HG03460 (cell line): ENCODE data around the gene HAVCR2.
A peak's percentile ranks its signal among the peaks of the same experiment; 100 is the strongest.

Source experiments
- ATAC-seq: cut with Tn5 transposase; IDR thresholded peaks from one replicate; pipeline ENCODE4 v1.9.1; 2021; ENCODE audit not compliant: unreplicated experiment

The HAVCR2 gene

DNA sequence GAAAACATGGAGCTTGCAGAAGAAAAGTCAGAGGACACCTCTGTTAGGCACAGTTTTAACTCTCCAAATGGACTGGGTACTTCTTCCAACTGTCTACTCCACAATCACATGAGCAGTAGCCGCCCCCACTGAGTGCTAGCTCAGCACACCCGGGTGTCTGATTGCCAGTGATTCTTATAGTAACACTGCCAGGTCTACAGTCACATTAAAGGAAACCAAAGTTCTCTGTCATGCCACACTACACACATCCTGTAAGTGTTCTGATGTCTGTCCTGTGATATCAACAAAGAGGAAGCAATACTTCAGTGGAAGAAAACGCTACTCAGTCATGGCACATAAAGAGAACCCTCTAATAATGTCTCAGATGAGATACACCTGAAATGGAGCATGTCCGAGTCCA lies at the start of gene HAVCR2:
HAVCR2 (minus strand) TSS at position 69 of the 400 bp plus-strand sequence; CDS start at position 8, 61 bp downstream.
- peak; percentile 83 for ATAC-seq

DNA sequence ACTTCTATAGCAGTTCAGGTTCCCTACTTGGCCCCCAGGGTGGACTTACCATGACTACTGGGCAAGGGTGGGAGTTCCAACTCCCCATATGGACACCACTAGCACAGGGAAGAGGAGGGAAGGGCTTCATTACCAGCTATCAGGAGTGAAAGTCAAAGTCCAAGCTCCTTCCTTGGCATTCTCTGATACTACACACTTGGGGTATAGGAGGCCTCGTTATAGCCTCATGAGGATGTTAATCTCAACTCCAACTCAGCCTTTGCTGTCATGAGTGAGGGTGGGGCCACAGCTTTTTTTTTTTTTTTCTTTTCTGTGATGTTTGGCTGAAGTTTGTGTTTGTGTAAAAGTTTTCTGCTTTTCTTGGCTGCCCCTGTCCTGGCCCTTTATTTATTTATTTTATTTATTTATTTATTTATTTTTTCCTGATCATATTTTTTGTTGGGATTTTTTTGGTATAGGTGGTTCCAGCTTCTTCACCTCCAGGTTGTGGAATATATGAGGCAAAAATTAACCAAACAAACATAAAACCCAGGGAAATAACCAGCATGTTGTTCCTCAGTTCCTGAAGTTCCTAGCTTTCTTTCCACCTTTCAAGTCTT lies 48.5 kb upstream of the HAVCR2 start:
- ATAC-seq = no peak

DNA sequence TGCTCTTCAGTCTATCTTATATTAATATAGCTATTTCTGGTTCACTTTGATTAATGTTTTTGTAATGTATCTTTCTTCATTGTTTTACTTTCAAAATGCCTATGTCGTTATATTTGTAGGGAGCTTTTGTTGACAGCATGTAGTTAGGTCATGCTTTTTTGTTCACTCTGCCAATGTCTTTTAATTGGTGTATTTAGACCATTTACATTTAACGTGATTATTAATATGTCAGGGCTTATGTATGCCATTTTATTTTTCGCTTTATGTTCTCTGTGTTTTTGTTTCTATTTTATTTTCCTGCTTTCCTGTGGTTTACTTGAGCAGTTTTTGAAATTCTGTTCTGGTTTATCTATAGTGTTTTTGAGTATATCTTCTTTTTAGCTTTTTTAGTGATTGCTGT lies 46.5 kb upstream of the HAVCR2 start:
- ATAC-seq = no peak

DNA sequence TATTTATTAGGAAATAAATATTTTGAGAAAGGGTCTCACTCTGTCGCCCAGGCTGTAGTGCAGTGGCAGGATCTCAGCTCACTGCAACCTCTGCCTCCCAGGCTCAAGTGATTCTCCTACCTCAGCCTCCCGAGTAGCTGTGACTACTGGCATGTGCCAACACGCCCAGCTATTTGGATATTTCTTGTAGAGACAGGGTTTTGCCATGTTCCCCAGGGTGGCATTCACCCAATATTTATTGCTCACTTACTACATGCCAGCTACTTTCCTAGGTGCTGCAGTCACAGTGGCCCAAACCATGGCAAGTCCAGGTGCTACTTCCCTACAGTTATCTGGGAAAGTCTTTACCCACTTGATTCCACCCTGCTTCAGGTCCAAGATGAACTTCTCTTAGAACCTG lies 42.2 kb upstream of the HAVCR2 start:
- no peak for ATAC-seq

DNA sequence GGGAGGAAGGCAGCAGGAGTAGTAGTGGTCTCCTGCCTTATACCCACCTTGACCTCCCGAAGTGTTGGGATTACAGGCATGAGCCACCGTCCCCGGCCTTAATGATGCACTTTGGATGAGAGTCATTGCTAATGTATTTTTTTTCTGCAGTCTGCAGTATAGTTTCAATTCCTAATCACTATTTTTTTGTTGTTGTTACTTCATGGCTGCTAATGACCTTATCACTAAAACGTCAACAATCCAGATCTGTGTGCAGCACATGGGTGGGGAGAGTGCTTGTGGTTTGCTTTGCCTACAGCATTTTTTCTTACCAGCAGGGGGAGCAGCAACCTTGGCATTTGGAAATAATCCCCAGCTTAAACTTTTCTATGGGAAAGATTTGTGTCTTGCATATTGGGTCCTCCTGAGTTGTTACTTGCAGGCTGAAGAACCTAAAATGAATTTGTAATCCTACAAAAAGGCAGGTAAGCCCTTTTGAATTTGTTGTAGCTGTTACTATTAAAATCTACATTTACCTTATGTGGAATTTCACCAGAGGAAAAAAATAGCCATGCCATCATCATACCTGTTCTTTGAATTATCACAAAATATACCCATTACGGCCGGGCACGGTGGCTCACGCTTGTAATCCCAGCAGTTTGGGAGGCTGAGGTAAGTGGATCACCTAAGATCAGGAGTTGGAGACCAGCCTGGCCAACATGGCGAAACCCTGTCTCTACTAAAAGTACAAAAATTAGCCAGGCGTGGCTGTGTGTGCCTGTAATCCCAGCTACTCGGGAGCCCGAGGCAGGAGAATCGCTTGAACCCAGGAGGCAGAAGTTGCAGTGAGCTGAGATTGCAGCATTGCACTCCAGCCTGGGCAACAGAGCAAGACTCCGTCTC lies 40.1 kb upstream of the HAVCR2 start:
- peak; percentile 78 for ATAC-seq

DNA sequence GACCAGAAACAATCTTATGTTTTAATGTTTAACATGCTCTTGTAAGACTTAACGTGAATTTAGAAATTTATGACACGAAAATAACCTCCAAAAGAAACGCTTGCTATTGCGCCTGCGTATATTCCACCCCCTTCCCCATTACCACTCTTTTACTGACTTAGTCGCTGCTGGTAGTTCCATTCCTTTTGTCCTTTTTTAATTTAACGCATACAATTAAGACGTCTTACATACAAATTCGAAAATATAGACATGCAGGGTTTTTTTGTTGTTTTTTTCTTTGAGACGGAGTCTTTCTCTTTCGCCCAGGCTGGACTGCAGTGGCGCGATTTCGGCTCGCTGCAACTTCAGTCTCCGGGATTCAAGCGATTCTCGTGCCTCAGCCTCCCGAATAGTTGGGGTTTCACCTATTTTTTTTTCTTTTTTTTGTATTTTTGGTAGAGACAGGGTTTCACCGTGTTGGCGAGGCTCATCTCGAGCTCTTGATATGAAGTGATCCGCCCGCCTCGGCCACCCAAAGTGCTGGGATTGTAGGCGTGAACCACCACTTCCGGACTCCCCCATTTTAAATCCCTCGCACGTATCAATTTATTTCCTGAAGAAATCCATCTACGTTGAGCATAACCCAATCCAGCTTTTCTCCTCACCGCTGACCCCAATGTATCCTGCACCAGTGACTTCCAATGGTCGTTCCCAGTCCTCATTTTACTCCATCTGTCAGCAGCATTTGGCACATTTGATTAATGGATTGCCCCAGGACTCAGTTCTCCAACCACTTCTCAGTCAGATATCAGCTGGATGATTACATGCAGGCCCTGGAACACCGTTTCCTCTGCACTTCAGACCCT lies 34.5 kb upstream of the HAVCR2 start:
- peak; percentile 42 for ATAC-seq

DNA sequence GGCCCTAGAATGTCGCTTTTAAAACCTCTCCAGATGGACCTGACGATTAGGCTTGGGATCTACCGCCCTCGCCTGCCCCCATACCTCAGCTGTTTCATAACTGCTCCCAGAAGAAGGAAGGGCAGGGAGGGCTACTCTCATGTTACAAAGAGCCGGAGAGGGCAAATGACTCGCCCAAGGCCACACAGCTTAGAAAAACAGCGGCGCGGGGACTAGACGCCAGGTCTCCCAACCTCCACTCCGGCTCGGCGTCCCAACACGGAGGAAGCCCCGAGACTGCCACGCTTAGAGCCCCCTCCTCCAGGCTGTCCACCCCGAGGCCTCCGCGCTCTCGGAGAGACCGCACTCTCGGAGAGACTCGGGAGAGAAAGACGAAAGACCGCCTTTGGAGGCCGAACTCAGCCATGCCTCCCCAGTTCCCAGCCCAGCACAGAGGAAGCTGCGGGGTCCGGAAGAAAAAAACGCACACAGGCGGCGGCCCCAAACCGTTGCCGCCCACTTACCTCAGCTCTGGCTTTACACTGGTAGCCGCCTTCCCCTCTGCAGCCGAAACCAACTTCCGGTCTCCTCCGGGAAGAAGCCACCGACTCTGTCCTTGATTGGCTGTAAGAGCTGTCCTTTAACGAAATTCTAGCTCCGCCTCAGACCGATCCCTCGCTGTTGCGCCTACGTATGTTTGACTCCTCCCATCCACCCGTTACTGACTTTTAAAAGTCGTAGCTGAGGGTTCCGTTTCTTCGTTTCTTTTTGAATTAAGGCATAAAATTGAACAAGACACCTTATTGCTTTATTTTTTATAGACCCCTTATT lies 33.7 kb upstream of the HAVCR2 start, which contains the start of gene MED7:
MED7 (minus strand) TSS at position 549 of the 810 bp plus-strand sequence. CDS start 3,434 bp downstream, outside the sequence.
- ATAC-seq = peak; percentile 99

DNA sequence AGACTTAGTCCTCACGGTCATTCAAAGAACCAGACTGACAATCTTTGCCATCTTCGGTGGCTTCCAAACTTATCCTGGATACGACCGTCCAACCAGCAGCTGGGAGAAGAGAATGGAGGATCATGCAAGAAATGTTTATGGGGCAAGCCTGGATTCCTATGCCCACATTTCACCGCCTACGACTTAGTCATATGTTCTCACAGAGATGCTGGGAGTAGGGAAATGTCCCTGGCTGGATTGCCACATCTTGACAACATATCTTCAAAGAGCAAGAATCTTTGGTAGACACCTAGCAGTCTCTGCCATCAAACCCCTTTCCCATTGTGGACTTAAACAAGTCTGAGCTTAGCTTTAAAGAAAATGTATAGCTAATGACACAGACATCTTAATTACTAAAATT lies 28.8 kb upstream of the HAVCR2 start:
- no peak for ATAC-seq

DNA sequence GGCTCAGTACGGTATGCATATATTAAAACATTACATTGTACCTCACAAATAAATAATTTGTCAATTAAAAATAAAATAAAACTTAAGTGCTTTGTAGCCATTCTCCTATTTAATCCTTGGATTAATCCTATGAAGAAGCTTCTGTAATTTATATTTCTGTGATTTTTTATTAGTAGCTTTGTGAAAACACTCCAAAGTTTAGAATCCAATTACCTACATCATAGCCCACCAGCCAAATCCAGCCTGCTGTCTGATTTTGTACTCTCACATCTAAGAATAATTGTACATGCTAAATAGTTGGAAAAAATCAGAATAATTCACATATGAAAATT lies 23.4 kb upstream of the HAVCR2 start:
- no peak for ATAC-seq

DNA sequence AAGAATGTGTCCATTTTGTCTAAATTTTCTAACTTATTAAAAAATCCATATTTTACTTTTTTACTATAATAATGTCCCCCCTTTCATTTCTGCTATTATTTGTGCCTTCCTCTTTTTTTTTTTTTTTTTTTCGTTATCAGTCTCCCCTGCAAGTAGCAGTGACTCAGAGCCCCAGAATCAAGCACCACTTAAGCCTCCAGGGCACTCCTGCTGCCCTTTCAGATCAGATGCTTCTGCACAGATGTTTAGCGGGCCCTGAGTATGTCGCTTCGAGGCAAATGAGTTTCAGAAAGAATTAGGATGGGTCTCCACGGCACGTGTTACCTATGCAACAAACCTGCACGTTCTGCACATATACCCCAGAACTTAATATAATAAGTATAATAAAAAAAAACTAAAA lies 22.1 kb upstream of the HAVCR2 start:
- ATAC-seq = no peak

DNA sequence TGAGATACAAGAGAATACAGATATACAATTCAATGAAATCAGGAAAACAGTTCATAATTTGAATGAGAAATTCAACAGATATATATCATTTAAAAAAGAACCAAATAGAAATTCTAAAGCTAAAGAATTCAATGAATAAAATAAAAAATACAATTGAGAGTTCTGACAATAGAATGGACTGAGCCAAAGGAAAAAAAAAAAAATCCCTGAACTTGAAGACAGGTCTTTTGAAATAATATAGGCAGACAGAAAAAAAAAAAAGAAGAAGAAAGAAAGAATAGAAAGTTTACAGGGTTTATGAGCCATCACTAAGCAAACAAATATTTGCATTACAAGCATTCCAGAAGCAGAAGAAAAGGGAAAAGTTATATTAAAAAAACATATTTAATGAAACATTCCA lies 12.9 kb upstream of the HAVCR2 start:
- ATAC-seq = no peak

DNA sequence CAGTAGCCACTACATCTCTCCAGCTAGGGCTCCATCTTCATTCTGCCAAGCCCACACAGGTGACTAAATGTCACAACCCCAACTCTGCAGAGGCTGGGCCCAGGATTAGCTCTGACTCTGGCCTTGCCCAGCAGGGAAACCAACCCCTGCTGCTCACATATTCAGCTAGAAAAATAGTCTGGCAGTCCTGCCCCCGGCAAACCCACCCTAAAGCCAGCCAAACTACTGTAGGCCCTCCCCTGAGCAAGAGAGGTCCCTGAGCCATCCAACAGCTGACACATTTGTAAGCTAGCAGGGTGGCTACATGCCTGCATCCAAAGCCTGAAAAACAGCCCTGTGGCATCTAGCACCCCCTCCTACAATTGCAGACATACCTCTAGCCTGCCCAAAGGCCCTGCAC lies 11.3 kb upstream of the HAVCR2 start:
- ATAC-seq = no peak

DNA sequence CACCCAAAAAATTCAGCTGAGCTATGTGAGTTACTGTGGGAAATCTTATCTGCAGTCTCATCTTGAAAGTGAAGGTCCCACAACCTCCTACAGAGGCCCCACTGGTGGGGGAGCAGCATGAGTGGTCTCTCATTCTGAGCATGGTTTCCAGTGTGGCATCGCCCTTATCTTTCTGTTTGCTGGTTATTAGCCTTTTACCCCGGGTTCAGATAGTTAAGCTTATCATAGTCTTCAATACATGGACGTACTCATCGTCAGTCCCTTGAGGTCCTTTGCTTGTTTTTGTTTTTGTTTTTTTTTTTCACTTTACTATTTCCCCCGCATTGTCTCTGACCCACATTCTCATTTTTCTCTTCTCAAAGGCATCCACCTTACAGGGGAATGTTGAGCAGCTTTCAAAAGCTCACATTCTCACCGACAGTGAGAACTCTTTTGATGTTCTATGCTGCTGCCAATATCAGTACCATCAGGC lies 7.7 kb upstream of the HAVCR2 start:
- peak; percentile 71 for ATAC-seq

DNA sequence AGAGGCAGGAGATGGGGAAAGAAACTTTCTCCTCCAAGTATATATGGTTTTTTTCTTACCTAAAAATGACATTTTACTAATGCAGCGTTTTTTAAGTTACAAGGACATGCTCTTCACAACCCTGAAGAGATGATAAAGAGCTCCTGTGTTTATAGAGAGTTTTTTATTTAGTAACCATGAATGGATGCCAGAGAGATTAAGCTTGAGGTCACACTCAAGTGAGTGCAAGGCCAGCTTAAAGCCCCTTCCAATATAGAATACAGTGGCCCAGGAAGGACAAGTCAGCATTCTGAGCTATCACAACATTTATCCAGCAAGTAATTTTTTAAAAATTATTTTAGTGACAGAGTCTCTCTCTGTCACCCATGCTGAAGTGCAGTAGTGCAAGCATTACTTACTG lies 6.7 kb upstream of the HAVCR2 start:
- no peak for ATAC-seq

DNA sequence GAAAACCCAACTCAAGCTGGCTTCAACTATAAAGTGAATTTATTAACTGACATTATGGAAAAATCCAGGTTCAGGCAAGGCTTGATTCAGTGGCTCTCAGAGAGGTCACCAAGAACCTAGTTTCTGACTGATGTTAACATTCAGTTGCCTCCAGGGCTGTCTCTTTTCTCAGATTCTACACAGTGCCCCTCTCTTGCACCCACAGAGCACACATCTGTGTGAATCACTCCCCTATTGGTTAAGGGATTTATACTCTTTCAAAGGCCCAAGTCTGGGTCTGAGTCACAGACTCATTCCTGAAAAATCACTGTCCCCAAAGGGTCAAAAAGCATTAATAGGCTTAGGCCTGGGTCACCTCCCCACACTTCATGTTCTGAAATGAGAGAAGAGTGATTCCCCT lies 6.2 kb upstream of the HAVCR2 start:
- ATAC-seq = no peak

DNA sequence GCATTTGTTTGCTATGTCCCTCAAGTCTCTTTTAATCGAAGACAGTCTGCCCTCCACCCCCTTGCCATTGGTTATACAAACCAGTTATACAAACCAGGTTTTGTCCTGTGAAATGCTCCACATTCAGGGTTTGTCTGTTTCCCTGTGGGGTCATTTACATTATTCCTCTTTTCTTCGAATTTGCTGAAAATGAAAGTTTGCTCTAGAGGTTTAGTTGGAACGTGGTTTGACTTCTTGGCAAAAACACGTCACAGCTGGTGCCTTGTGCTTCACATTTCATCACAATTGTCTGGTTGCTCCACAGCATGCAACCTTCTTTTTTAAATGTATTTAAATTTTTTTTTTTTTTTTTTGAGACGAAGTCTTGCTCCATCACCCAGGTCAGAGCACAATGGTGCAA lies 4.2 kb upstream of the HAVCR2 start:
- no peak for ATAC-seq

DNA sequence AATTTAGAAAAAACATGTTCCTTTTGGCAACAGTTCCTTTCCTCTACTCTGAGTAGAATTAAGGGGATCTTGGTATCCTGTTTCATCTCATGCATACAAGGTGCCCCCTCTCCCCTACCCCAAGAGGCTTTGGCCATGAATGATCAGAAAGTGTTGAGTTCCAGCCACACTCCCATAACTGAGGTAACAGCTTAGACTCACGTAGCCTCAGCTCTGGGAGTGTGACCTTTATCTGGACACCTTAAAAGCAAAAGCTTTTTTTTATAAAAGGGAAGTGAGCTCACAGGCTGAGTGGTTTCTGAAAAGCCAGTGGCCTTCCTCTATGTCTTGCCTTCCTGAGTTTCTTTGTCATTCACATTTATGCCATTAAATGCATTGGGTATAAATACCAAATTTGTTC lies 900 bp upstream of the HAVCR2 start:
- peak; percentile 72 for ATAC-seq

DNA sequence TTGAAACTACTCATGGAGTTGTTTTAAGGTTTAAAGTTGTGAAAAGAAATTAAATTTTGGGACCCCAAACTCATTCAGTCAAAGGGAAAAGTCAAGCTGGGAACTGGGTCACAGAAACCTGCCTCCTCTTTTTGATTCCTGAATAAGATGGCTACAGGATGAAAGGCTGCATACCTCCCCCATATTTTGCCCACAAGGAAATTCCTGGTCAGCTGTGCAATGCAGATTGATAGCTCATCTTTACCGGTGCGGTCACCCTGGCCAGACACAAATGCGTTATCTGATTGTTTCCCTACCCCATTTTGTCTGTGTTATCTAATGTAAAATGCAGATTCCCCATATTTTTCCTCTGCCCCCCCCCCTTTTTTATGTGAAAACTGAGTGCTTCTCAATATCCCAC lies 1.3 kb downstream of the HAVCR2 start:
- ATAC-seq = no peak

DNA sequence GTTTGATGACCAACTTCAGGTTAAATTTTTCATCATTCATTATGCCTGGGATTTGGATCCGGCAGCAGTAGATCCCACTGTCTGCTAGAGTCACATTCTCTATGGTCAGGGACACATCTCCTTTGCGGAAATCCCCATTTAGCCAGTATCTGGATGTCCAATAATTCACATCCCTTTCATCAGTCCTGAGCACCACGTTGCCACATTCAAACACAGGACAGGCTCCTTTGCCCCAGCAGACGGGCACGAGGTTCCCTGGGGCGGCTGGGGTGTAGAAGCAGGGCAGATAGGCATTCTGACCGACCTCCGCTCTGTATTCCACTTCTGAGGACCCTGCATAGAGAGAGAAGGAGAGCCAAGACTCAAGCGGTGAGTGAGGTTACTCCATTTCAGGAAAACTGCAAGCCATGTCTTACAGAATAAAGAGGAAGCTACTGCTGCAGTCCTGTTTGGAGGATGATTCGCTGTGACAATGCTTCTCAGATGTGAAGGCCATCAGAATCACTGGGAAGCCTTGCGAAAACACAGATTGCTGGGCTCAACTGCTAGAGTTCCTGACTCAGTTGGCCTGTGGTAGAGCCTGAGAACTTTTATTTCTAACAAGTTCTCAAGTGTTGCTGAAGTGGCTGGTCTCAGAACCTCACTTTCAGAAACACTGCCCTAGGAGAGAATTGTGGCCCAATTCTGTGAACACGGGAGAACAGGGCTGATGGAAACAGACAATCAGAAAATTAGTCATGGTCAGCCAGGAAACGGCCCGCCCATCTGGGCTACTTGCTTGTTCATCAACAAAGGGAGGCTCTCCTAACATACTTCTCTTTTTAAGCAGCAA lies 2.0 kb downstream of the HAVCR2 start:
- no peak for ATAC-seq

DNA sequence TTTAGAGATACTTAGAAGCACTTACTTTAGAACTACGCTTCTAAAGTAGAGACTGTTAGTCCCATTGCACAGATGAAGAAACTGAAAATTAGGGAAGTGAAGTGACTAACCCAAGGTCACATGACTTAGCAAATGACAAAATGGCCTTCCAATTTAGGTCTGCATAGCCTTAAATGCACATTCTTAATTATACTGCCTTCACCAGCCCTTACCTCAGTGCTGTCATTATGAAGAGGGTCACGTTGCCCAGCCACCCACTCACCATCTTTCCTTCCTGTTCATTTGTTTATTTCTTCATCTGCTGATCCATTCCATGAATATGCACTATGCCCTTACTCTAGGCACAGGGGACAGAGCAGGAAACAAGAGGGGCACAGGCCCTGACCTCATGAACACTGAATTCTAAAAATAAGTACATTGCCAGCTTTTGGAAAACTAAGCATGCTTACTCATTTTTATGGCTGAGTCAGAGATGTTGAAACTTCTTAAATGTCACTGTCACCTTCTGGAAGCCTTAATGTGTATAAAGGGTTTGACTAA lies 8.6 kb downstream of the HAVCR2 start:
- no peak for ATAC-seq
